GM19372 (cell line): ENCODE data around the gene NPEPL1.
A peak's percentile ranks its signal among the peaks of the same experiment; 100 is the strongest.
"Not testable (repeated sequence)": the region's sequence is repeated elsewhere in the genome, so short reads cannot be mapped to it uniquely, and the experiment has no call there.

Experiments used
- ATAC-seq: cut with Tn5 transposase; IDR thresholded peaks from one replicate; pipeline ENCODE4 v1.9.1; 2021; ENCODE audit warnings: mild to moderate bottlenecking, low read depth, moderate library complexity; ENCODE audit not compliant: unreplicated experiment

Gene NPEPL1

DNA sequence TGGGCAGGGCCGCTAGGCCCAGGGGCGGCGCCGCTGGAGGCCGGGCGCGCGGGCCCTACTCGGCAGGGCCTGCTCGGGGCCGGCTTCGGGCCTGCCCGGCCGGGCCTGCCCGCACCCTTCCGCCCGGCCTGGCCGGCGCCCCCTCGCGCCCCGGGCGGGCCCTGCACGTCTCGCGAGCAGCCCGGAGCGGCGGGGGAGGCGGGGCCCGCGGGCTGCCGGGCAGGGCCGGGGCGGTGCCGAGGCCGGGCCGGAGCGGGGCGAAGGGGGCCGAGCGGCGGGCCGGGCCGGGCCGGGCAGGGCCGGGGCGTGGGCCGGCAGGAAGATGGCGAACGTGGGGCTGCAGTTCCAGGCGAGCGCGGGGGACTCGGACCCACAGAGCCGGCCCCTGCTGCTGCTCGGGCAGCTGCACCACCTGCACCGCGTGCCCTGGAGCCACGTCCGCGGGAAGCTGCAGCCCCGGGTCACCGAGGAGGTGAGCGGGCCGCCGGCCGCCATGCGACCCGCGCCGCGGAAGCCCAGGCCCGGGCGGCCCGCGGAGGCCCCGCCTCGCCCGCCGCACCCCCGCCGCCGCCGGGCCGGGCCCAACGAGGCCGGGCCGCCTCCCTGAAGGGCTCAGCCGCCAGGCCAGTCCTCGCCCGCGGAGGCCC is at the start of gene NPEPL1:
TSS of gene NPEPL1 (plus strand) at position 222 of the 647 bp plus-strand sequence. CDS start at position 323, 101 bp downstream.
- peak; percentile 87 for ATAC-seq

DNA sequence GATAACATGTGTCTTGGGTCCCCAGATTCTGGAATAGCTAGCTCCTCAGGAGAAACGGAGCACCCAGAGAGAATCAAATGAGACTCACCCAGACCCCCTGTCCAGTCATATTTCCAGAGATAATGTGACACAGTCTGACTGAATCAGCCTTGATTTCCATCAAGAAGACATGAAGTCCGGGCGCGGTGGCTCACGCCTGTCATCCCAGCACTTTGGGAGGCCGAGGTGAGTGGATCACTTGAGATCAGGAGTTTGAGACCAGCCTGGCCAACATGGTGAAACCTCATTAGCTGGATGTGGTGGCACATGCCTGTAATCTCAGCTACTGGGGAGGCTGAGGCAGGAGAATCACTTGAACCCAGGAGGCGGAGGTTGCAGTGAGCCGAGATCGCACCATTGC is 49.7 kb upstream of the NPEPL1 start:
- ATAC-seq = not testable (repeated sequence)

GRCh38 chr20:58645412-58645968 is 47.1 kb upstream of the NPEPL1 start:
- no peak for ATAC-seq

DNA sequence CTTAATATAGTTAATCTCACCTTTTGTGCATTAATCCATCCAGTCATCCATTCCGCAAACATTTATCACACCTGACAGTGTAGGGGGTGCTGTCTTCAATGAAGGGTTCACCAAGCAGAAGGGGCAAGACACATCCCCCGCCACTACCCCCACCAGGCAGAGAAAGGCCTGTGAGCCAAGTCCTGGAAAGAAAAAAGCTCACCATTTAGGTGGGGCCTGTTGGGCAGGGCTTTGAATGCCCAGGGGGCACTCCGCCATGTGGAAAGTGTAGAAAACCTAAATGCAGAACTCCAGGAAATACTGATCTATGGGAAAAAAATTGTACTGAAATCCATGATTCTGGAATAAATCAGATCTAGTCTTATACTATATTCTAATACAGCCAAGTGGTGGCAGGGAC is 46.3 kb upstream of the NPEPL1 start:
- no peak for ATAC-seq

DNA sequence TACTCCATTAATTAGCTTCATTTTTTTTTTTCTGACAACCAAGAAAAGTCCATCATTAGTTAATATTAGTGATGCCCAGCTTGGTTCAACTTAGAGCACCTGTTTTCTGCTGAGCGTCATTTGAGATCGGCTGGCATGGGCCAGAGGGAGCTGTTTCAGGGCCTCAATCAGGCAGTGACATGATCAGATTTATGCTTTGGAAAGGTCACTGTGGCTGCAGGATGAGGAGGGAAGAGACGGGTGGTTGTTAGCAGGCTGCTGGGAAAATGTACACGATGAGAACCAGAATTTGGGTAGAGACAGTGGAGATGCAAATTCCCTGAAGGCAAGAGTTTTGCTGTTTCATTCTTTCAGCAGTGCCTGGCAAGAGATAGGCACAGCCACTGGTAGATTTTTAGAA is 45.9 kb upstream of the NPEPL1 start:
- ATAC-seq = no peak

DNA sequence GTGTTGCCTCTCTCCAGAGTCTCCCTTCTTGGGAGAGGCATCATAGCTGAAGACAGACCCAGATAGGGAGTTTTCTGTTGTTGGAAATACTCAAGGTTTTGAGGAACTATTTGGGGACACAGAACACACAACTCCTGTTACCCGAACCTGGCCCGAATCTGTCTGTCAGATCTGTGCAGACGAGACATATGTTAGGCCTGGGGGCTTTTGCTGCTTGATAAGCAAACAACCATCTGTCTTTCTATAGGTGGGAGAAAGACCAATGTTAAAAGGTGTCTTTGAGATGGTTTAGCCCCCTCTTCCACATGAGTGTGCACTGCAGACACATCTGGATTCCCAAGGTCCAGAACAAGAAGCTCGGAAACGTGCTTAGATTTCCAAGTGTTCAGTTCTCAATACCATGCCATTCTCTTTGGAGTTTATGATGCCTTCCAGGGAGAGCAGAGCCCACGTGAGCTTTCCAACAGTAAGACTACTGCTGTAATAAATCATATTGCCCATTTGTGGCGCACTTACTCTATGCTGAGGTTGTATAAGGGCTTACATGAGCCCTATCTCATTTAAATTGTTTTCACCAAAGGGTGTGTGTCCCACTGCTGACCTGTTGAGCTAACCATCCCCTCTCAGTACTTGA is 45.3 kb upstream of the NPEPL1 start:
- no peak for ATAC-seq

DNA sequence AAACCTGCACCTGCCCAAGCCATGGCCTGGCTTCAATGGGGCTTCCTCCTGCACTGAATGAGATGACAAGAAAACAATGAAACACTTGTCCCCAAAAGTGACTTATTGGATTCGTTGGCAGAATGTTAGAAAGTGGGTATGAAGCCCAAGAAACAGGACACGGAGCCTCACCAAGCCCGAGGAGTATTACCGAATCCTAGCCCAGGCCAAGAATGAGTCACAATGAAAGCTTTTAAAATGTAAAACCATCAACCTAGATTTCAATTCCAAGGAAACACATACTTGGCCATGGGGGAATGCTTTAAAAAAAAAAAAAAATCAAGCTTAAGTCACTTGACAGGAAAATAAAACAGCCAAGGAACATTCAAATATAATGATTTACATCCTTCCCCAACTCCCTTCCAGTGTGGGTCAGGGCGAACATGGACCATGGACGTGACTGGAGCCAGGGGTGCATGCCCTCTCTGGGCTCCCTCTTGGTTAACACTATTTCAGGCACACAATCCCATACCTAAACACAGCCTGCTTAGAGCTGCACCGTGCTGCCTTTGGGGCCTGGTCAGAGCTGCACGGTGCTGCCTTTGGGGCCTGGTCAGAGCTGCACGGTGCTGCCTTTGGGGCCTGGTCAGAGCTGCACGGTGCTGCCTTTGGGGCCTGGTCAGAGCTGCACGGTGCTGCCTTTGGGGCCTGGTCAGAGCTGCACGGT is 44.7 kb upstream of the NPEPL1 start:
- no peak for ATAC-seq

DNA sequence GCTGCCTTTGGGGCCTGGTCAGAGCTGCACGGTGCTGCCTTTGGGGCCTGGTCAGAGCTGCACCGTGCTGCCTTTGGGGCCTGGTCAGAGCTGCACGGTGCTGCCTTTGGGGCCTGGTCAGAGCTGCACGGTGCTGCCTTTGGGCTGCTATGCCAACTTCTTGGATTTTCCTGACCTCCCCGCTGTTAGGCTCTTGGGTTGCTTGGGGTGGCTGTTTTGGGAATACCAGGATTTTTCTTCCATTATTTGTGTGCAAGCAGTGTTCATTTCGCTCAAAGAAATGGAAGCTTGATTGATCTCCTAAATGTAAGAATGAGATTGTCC is 44.1 kb upstream of the NPEPL1 start:
- not testable (repeated sequence) for ATAC-seq

DNA sequence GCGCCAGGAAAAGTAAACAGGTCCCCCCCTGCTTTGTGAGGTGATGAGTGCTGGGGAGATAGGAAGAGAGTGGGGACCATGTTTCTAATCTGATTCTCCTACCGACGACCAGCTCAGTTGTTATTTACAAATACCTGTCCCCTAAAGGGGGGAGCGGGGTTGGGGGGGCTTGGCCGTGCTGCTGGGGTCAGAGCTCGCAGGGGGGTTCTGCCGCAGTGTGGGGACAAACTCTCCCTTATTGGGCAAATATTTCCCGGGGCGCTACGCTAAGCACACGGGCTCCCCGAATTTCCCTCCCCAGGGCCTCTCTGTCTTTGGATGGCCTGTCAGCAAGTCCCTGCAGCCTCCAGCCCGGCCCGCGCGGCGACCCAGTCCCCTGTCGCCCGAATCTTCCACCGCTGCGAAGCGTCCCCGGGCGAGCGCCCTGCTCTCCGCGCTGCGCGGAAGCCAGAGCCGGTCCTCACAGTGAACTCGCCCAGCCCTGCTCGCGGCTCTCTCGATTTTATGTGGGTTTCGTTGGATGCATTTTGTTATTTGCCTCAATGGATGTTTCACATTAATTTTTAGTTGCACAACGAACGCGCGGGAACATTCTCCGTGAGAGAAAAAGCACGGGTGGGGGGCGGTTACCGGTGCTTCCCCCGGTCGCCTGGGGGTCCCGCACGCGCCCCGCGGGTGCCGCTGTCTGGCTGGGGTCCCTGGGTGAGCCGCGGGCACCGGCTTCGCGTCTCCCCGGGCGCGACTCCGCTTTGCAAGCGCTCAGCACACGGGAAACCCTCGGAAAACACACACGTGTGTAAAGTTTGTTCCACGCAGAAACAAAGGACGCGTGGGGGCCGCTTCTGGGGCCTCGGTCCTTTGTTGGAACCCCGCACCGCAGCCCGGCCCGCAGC is 43.1 kb upstream of the NPEPL1 start:
- ATAC-seq = no peak

DNA sequence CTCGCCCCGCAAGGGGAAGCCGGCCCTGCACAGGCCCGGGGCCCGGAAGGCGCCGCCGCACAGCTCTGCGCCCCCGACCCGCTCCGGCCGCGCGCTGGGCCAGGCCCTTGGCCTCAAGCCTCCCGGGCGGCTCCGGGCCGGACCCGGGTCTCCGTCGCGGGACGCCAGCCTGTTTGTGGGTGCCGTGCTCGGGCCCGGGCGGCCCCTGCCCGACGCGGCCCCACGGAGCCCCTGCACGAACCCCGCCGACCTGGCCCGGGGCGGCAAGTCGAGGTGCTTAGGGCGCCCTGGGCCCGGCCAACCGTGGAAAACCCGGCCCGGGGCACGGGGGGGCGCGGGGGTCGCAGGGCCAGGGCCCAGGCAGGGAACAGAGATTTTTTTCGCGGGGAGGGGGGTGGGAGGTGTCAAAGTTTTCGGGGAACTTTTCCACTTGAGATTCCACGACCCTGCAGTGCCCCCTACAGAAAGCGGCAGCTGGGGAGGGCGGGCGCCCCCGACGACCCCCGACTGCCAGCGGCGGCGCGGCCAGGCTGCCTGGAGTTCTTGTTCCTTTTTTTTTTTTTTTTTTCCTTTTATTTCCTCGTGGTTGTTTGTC is 42.3 kb upstream of the NPEPL1 start:
- ATAC-seq = peak; percentile 11

DNA sequence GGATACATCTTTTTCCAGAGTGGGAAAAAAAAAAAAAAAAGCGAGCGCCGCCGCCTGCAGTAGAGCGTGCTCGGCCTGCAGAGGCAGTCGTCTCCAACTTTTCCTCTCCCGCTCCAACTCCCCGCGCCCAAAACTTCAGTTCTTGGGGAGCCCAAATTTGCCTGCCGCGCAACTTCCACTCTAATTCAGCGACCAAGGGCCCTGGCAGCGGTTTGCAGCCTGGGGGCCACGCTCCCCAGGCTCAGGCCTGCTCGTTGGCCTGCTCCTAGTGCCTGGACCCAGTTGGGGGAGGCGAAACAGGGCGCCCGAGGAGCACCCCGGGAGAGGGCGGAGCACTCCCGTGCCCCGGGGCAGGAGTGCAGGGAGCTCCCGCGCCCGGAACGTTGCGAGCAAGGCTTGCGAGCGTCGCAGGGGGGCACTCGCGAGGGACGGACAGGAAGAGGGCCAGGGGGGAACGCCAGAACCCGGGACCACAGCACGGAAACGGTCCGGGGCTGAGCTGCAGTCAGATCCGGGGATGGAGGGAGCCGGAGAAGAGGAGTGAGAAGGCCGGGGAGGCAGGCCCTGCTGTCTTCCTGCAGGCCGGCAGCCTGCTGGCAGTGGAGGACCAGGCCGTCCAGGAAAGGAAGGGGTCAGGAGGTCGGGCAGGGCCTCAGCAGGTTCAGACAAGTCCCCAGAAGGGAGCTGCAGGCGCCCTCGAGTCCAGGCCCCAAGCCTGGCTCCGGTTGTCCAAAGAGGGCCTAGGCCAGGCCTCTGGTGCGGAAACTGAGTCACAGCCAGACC is 41.6 kb upstream of the NPEPL1 start, which contains the start of gene STX16:
TSS of gene STX16 (plus strand) at position 508 of the 783 bp plus-strand sequence. CDS start 724 bp downstream, outside the sequence.
- ATAC-seq = peak; percentile 55

- ATAC-seq = no peak
These were observed 41.0 kb upstream of the NPEPL1 start for GRCh38 chr20:58651559-58651945.

GRCh38 chr20:58651946-58652605 is 40.5 kb upstream of the NPEPL1 start:
- peak; percentile 42 for ATAC-seq

DNA sequence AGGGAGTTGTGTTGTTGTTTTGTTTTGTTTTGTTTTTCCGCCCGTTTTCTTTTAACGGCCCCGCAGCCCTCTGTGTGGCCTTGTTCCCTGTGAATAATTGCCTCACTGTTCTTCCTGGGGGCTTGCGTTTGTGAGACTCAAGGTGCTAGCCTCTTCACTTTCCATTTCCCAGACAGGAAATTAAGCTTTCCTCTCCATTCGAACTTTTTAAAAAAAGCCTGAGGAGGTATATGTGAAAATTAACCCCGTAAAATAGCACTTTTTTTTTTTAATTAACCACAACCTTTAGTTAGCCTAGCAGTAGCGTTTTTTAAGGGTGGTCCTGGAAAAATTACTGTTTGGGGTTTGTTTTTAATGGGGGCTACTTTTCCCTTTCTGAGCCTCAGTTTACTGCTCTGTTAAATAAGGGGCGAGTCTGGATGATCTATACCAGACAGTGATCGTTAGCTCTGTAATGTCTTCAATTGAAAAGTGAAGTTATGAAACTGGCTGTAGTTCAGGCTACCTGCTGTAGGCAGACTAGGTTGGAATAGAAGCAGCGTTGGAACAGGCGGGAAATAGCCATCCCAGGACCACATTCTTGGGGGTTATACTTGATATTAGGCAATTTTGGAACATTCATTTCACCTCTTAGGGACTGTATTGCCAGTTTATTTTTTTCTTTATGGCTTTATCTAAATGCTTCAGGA is 39.9 kb upstream of the NPEPL1 start:
- ATAC-seq = no peak

DNA sequence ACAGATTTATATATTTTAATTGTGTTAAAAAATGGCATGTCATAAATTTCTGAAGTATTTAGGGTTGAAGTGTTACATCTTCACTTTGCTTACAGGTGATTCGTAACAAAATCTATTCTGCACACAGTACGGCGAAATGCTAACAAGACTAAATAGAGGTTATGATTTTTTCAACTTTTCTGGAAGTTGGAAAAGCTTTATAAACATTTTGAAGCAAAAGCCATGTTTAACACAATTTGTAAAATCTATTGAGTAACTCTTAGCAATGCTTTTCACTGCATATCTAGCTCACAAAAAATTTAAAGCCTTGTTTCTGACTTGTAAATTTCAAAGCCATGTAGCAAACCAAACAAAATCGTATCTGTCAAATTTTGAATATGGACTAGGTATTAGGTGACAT is 38.3 kb upstream of the NPEPL1 start:
- ATAC-seq = no peak

- no peak for ATAC-seq
These were observed 37.1 kb upstream of the NPEPL1 start for GRCh38 chr20:58655328-58656107.

- ATAC-seq = no peak
These were observed 35.8 kb upstream of the NPEPL1 start for GRCh38 chr20:58656831-58657230.
